Activated CD4-positive, alpha-beta T cell treated with anti-CD3 and anti-CD28 coated beads, Interleukin-2, Interleukin-6, amounts not matched to agents 100 ng/mL and 50 ng/mL, durations not matched to agents 16 hours and 8 hours (primary cell): ENCODE measurements around the gene ASCC2.

ENCODE experiments used
- DNase-seq: peaks from one replicate; pipeline ENCODE4 v3.0.0-alpha.2; 2020

The ASCC2 gene

DNA sequence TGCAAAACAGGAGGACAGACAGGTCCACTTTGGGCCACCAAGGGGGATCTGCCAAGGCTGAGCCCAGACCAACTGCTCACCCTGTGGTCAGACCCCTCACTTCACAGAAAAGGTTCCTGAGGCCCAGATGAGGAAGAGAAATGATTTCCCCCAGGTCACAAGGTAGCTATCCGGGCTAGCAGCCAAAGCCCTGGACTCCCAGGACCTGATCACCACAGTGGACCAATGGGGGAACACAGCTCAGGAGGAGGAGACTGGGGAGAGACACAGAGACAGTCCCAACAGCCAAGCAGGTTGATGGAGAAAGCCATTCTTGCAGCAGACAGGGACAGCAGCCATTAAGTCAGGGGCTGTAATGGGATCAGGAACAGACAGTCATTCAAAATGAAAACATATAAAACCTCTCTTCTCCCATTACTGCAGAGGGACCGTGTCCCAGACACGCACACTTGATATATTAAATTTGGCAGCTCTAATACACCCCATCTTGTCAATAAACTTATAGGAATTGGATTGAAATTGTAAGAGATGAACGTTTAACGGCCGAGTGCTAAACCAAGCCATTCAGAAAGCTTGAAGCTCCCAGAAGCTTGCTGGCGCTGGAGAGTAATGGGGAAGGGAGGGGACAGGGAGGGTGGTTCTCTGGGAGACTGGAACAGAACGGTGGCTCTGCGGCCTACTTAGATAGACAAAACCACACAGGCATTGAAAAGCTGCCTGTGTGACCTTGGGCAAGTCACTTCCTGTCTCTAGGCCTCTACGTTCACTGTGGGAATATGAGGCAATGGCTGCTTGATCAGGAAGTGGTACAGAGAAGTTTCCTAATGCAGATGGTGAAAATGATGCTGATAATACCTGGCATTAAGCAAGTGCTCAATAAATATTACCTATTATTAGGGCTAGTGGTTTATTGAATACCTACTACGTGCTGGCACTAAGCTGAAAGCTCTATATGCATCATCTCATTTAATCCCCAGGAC is 87.2 kb downstream of the ASCC2 start:
- peak; percentile 53 for DNase-seq

DNA sequence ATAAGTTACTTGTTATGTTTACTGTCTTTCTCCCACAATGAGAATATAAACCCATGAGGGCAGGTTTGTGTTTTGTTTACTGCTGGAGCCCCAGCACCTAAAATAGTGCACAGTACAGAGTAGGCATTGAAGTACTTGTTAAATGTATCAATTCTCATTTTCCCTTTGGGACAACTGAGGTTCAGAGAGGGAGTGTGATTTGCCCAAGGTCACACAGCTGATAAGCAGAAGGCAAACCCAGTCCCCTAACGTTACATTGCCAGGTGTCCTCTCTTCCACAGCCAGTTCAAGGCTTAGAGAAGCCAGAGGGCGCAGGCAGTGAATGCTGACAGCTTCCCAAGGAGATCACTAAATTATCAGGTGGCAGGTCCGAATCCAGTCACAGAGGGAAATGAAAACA is 88.0 kb downstream of the ASCC2 start:
- no peak for DNase-seq

- no peak for DNase-seq
Observed at GRCh38 chr22:29748248-29748893, 89.7 kb downstream of the ASCC2 start.

- no peak for DNase-seq
Observed at GRCh38 chr22:29747832-29748231, 90.2 kb downstream of the ASCC2 start.

GRCh38 chr22:29744902-29745301 is 93.2 kb downstream of the ASCC2 start:
- no peak for DNase-seq

DNA sequence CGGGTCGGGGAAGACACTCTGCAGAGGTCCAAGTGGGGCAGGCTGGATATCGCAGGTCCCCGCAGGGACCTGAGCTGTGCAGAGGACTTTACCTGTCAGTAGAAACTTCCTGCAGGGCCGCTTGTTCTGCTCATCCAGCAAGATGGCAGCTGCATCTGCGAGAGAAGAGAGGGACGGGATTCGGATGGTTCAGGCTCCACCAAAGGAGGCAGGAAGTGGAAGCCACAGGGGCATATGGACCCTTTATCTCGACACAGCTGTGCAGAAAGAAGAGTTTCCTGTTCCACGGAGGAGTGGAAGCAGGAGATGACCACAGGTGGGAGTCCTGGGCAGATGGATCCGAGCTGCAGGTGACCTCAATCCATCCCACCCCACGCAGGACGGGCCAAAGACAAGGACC is 95.7 kb downstream of the ASCC2 start:
- DNase-seq = no peak

DNA sequence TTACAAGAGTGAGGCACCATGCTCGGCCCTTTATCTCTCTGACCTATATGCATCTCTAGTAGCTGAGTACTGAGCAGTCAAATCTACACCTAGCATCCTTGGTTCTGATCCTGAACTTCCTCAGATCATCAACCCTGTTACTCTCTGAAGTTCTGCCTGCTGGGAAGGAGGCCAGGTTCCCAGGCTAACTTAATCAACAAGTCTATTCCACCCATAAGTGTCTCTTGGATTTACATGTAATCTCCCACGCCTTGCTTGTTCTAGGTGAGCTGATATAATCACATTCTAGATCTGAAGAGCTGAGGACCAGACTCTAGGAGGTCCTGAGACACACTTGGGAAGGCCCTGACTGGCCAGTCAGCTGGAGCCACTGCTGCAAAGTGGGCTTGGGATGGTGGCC is 96.1 kb downstream of the ASCC2 start:
- no peak for DNase-seq

DNA sequence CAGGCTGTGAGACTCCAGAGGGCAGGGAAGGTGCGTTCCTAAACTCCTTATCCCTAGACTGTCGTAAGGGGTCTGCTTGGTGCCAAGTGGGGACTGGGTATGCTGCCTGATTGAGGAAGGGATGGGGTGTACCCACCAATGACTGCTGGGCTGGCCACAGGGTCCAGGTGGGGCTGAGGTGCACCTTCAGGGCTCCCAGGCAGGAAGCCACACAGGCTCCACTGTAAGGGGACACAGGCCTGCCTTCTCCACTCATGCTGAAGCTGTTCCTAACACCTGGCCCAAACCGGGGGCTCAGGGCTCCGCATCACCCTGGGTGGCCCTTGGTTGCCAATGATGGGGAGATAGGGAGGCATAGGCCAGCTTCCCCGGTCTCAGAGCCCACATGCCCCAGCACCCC is 97.9 kb downstream of the ASCC2 start:
- DNase-seq = no peak

GRCh38 chr22:29739346-29739875 is 98.7 kb downstream of the ASCC2 start:
- no peak for DNase-seq
